NCI-H2029 (cell line): ENCODE data around the gene BAZ2A.
"Not testable (repeated sequence)": the region's sequence is repeated elsewhere in the genome, so short reads cannot be mapped to it uniquely, and the experiment has no call there.

Experiments used
- DNase-seq: peaks from one replicate; lab custom pipeline; 2025; lab: John Stamatoyannopoulos, UW

The BAZ2A gene

DNA sequence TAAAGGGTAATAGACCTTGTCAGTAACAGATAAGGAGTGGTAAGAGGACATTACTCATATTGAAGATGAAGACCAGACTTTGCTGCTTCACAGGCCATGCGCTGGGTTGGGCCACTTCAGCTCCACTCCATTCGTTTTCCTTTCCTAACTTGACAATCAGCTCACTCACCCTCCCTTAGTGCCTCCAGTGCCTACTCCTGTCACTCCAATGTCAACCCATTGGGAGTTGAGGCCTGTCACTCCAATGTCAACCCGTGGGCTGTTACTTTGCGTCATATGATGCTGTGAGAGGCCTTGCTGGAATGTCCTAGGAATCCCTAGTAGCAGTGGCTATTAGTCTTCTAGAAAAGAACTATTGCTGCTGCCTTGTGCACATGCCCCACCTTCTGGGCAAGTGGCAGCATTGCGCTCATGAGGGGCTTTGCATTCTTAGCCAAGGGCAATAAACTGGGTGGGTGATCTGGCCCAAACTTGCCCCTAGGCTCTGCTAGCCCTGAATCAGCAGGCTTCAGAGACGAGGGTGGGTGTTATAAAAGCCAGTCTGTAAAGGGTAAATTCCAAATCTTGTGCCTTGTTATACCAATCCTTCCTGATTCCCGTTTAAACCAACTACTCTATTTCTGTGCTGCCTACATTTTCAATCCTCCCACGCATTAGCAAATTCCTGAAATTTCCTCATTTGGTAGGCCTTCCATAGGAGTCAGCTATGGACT, 36.1 kb downstream of the BAZ2A start:
- DNase-seq: peak; percentile 23

DNA sequence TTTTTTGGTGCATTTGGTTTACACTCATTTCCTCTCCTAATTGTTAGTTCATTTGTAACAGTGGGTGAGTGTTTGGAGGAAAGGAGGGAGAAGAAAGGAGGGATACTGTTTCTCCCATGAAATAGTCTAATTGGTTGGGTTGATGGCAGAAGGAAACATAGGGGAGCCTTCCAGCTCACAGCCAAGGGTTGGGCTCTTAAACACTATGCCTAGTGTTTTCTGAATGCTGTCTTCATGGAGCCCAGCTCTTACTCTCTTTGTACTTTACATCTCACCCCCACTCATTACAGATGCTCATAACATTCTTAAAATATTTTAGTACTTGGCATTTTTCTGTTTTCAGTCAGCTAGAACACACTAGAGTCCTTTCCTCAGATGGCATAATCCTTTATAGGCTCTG, 38.2 kb downstream of the BAZ2A start:
- DNase-seq: no peak

DNA sequence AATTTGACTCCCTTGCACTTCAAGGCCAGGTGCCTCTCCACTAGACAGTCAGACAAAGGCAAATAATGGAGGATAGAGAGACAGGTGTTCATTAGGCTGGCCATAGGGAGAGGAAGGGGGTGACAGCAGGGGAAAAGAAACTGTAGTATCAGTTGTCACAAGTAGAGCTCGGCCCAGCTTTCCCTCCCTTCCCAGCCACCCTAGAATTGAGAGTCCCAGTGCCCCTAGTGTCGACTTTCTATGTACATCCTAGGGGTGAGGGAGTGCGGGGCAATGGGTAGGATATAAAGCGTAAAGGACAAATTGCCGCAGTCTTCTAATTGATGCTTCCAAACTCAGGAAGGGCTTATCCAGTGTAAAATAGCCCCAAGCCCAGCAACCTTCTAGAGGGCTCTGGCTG, 39.0 kb downstream of the BAZ2A start:
- DNase-seq: peak; percentile 71

DNA sequence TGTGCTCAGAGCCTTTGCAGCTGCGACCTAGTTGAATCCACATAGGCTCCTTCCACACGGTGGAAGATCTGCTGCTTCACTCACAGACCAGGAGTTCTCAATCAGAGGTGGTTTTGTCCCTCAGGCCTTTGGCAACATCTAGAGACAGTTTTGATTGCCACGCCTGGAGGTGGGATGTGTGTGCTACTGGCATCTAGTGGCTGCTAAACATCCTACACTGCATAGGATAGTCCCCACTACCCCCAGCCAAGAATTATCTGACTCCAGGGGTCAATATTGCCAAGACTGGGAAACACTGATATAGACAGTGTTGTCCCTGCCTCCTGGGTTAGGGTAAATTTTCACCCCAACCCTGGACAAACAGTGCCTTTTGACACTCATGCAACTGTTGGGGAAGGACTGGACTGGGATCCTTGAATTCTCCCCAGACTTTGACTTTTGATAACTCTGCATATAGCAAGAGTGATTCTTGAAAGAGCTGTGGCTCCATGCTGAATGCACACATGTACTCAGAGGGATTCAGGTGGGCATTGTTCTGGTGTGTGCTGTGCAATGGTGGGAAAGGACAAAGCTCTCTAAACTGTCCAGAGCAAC, 39.8 kb downstream of the BAZ2A start:
- DNase-seq: no peak

DNA sequence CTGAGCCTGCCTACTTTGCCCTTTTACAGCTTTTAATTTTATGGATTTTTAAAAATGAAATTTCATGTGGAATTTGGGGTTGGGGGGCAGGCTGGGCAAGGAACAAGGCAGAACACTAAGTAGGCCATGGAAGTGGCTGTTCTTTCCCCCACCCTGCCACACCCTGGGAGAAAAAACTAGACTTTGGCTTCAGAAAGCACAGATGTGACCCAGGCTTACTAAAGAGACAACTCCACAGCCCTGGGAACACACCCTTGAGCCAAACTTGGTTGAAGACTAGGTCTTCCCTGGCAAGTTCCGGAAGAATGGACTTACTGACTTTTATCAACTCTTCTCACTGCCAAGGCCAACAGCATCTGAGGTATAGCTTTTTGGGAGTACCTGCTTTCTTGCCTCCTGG, 40.3 kb downstream of the BAZ2A start:
- no peak for DNase-seq

DNA sequence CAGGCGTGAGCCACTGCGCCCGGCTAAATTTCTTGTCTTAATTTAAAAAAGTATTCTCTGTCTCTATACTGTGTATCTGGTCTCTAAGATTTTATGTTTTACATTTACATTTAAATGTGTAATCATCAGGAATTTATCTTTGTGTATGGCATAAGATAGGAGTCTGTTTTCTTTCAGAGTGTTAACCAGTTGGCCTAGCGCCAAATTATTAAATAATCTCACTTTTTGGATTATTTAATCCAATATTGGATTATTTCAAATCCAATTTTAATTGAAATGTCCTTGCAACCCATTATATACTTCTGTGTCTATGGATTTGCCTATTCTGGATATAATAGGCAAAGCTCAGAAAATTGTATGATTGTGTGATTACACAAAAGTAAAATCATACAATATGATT, 45.0 kb downstream of the BAZ2A start:
- DNase-seq: no peak

DNA sequence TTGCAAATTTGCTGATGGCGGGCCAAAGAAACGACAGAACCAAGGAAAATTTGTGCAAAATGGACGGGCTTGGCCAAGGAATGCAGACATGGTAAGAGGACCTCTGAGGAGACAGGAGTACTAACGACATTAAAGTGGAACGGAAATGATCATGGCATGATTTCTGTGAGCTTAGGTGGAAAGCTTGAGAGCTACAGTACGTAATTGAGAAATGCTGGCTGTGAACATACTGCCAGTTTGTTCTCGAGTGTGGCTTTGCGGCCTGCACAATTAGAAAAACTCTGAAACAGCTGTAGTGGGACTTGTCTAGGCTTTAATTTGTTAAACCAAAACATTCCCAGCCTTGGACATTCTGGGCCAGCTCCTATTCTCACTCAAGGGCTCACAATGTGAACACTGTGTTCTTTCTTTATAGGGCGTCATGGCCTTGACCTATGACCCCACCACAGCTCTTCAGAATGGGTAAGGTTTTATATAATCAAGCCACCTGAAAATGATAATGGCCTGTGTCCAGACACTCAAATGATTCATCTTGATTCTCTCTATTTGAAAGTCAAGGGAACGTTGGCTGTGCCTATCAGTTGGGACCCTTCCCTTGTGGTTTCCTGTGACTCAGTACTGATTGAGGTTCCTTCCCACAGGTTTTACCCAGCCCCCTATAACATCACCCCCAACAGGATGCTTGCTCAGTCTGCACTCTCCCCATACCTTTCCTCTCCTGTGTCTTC, 48.5 kb downstream of the BAZ2A start:
- no peak for DNase-seq

DNA sequence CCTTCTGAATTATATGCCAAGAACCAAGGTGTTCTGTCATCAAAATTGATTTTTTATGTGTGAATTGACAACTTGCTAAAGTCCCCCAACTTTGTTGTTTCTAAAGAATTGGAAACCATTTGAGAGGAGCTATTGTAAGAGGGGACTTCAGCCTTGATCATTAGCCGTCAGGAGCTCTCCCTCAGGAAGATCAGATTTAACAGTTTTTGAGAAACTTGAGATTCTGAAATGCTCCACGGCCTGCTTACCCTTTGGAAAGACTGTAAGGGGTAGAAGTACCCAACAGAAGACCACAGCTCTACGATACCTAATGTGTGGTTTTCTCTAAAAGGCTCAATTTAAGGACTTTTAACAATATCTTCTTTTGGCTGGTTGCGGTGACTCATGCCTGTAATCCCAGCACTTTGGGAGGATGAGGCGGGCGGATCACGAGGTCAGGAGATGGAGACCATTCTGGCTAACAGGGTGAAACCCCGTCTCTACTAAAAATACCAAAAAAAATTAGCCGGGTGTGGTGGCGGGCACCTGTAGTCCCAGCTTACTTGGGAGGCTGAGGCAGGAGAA, 51.1 kb downstream of the BAZ2A start:
- DNase-seq: no peak

DNA sequence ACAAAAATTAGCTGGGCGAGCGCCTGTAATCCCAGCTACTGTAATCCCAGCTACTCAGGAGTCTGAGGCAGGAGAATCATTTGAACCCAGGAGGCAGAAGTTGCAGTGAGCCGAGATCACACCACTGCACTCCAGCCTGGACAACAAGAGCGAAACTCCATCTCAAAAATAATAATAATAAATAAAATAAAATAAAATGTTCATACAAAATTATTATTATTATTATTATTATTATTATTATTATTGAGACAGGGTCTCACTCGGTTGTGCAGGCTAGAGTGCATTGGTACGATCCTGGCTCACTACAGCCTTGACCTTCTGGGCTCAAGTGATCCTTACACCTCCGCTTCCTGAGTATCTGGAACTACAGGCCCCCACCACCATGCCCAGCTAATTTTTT, 52.9 kb downstream of the BAZ2A start:
- DNase-seq: not testable (repeated sequence)

DNA sequence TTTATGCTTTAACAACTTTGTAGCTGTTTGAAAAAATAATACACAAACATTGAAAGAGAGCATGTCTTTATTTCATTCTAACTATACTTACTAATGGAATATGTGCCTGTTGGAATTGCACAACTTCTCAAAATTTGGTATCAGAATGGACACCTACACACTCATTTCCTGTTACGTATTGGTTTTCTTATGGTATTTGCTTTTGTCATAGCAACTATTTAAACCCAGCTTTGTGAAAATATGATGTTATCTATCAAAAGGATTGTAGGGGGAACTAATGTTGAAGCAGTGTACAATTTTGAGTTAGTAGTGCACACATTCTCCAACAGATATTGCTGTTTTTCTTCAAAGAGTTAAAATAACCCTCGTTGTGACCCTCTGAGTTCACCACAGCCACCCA, 55.9 kb downstream of the BAZ2A start:
- DNase-seq: no peak

DNA sequence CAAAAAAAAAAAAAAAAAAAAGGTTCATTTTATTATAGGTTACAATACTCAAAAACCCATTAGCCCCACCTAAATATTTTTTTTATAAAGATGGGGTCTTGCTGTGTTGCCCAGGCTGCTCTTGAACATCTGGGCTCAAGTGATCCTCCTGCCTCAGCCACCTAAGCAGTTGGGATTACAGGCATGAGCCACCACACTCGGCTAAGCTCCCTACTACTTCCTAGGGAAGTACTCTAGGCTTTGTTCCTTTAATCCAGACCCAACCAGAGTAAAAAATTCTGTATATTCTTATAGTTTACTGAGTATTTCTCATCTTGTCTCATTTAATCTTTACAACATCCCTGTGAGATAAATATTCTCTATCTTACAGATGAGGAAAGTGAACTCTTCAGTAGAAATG, 57.8 kb downstream of the BAZ2A start:
- DNase-seq: no peak

DNA sequence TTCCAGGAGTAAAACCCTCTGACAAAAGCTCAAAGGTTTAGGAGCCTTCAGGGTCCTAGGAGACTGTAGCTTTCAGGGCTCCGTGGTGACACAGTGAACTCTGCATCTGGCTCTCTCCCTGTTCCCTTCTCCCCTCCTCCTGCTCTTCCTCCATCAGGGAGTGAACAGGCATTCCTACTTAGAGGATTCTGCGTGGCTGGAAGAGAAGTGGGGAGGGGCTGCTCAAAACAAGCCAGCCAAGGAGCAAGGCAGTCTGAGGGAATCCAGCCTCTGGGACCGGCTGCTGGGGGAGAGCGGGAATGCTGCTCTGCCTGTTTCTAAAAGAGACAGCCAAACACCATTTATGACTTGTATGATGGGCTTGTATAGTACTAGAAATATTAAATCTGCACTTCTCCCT, 59.0 kb downstream of the BAZ2A start:
- no peak for DNase-seq

DNA sequence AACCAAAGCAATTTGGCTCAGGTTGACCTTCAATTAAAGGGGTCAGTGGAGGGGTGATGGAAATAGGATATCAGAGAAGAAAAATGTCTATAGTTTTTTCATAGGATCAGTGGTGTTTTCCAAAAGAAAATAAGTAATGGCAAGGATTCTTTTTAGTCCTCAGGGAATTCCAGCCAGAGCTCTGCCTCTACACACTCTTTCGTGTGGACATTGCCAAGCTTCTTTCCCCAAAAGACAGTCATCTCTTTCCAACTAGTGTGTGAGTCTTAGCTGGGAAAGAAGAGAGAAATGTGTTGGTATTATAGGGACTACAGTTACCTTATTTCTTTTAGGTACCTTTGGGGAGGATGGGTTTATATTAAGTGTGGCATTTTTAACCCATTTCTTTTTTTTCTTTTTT, 62.0 kb downstream of the BAZ2A start:
- DNase-seq: no peak

DNA sequence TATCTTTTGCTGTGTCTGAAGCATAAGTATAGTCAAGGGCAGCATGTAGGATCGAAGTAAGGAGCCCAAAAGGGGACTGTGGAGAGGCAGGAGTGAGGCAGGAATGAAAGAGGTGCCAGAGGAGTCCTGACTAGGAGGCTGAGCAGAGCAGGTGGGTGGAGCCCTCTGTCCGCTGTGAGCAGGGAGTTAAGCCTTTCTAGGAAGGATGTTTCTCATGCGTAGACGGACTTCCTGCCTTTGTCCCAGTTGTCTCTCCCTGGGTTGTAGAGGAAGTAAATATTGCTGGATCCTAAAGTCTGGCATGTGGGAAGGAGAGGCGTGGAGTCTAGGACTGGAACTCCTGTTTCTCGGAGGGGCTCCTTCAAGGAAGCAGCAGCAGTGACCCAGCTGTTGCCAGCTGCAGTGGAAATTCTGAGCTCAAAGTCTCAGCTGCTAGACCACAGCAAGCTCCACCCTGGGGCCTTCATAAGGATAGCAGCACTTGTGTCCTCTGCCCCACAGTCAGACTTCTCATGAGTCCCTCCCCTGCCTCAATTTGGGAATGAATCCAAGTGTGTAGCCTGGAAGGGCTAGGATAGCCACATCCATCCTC, 64.5 kb downstream of the BAZ2A start:
- DNase-seq: peak; percentile 54

DNA sequence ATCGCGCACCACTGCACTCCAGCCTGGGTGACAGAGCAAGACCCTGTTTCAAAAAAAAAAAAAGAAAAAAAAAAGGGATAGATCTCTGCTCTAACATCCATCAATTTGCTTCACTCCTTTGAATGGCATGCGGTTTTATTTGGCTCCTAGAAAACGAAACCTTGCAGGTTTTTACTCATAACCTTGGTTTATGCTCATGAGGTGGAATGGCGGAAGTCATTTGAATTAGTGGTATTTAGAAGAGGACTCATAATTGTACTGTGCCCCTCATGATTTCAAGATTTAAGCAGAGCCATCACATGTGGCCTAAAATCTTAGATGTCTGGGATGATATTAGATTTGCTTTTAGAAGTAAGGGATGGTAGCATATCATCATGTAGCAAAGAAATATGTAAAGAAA, 79.1 kb downstream of the BAZ2A start:
- no peak for DNase-seq

DNA sequence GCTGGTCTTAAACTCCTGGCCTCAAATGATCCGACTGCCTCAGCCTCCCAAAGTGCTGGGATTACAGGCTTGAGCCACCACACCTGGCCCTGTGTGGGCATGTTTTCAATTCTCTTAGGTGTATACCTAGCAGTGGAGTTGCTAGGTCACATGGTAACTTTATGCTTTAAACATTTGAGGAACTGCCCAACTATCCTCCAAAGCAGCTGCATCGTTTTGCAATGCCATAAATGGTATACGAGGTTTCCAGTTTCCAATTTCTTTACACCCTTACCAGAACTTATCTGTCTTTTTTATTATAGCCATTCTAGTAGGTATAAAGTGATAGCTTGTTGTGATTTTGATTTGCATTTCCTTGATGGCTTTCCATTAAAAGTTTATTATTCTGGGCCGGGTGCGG, 83.4 kb downstream of the BAZ2A start:
- DNase-seq: no peak
